Hepatocyte (in vitro differentiated cells): ENCODE data around the gene FBXL17. TPM values are rescaled to one million over a fixed set of nuclear protein-coding genes. Genes with fewer than 3 reads are reported as not detected.

Source experiments
- DNase-seq: peaks from one replicate; pipeline ENCODE4 v3.0.0-alpha.2; 2016; ENCODE audit warnings: low spot score
- H2AFZ ChIP-seq: fragments of 200-600 bp; sonication (generic); 2 replicates; pipeline ENCODE4 v1.6.0; 2016; ENCODE audit warnings: antibody characterized with exemption, mild to moderate bottlenecking
- H3K27ac ChIP-seq: fragments of 200-600 bp; sonication (generic); 2 replicates; pipeline ENCODE4 v1.5.1; 2016; ENCODE audit warnings: mild to moderate bottlenecking
- H3K27me3 ChIP-seq: fragments of 200-600 bp; sonication (generic); 2 replicates; pipeline ENCODE4 v1.6.1; 2016
- H3K36me3 ChIP-seq: fragments of 200-600 bp; sonication (generic); replicated peaks from 2 replicates; pipeline ENCODE4 v1.5.1; 2016; ENCODE audit warnings: low read depth; ENCODE audit not compliant: insufficient read depth
- H3K4me1 ChIP-seq: fragments of 200-600 bp; sonication (generic); 2 replicates; pipeline ENCODE4 v1.5.1; 2016; ENCODE audit warnings: mild to moderate bottlenecking, moderate library complexity; ENCODE audit not compliant: insufficient read depth
- H3K4me2 ChIP-seq: fragments of 200-600 bp; sonication (generic); 2 replicates; pipeline ENCODE4 v1.6.0; 2016
- H3K4me3 ChIP-seq: fragments of 200-600 bp; sonication (generic); 2 replicates; pipeline ENCODE4 v1.5.1; 2016; ENCODE audit warnings: mild to moderate bottlenecking
- H3K79me2 ChIP-seq: fragments of 200-600 bp; sonication (generic); 2 replicates; pipeline ENCODE4 v1.6.0; 2017; ENCODE audit warnings: mild to moderate bottlenecking
- H3K9me2 ChIP-seq: fragments of 200-600 bp; sonication (generic); replicated peaks from 2 replicates; pipeline ENCODE4 v1.6.0; 2017; ENCODE audit warnings: mild to moderate bottlenecking; ENCODE audit not compliant: insufficient read depth
- H3K9me3 ChIP-seq: fragments of 200-600 bp; sonication (generic); 2 replicates; pipeline ENCODE4 v1.5.1; 2016; ENCODE audit warnings: low read depth, mild to moderate bottlenecking
- H4K20me1 ChIP-seq: fragments of 200-600 bp; sonication (generic); 2 replicates; pipeline ENCODE4 v1.6.0; 2016; ENCODE audit warnings: mild to moderate bottlenecking; ENCODE audit not compliant: insufficient read depth, poor library complexity, severe bottlenecking
- EZH2 ChIP-seq: fragments of 200-600 bp; sonication (generic); IDR thresholded peaks from 2 replicates; pipeline ENCODE4 v1.6.1; 2016; ENCODE audit warnings: antibody characterized with exemption, mild to moderate bottlenecking, borderline replicate concordance
- EZH2phosphoT487 ChIP-seq: fragments of 200-600 bp; sonication (generic); IDR thresholded peaks from one replicate; pipeline ENCODE4 v1.6.1; 2018; ENCODE audit warnings: antibody characterized with exemption, mild to moderate bottlenecking, low read depth, moderate library complexity; ENCODE audit not compliant: unreplicated experiment, severe bottlenecking
- WGBS: methylation state at CpG from one replicate; pipeline ENCODE4 v1.1.6; 2016; ENCODE audit warnings: low lambda C conversion rate; ENCODE audit errors: missing lambda C conversion rate; 5-methylcytosine and 5-hydroxymethylcytosine counted together
- polyA plus RNA-seq: library from polyadenylated mRNA; unstranded; fragments of >200 nt; fragmentation: Nextera tagmentation; extraction: Ambion mirVana; gene quantifications from 2 replicates; pipeline ENCODE4 v1.2.1, GENCODE V29; 2016
- total RNA-seq: library from RNA; depleted of rRNA; stranded (reverse); fragments of >200 nt; gene quantifications from 2 replicates; pipeline ENCODE4 v1.2.3, GENCODE V29; 2014
- TF ChIP-seq, protein P1 (sequence below): fragments of 200-600 bp; sonication (generic); IDR thresholded peaks from 2 replicates; pipeline ENCODE4 v1.5.1; 2016; ENCODE audit warnings: antibody characterized with exemption, mild to moderate bottlenecking; ENCODE audit not compliant: poor library complexity

Gene FBXL17
- total and polyA plus RNA-seq, 2 experiments from 2014 or later, result 12.5 to 18.2 TPM

DNA sequence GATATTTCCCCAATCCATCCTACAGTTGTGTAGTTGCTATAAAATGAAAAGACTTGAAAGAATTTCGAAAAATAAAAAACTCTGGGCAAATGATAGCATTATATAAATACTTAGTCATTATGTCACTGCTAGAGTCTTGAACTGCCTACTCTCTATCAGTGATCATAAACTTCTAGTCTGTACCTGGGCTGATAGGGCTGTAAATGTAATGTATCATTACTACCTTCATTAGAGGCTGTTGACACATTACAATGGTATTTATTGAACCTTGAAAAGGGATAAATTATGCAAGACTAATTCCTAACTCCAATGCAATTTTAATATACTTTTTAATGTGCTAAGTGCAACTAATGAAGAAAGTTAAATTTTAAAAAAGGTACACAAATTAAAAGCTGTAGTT lies 497.0 kb downstream of the FBXL17 start:
- Histone ChIP-seq H3K9me2 (no peaks in the 10 kb centered on the region), H2AFZ (no peak overlapping the region), H4K20me1 (no peaks in the 10 kb centered on the region), H3K4me2 (no peak overlapping the region), H3K79me2 (no peaks in the 10 kb centered on the region), H3K27ac (no peak overlapping the region), H3K4me1 (peaks cover 17% of the 10 kb centered on the region), H3K27me3 (no peaks in the 10 kb centered on the region), H3K9me3 (no peaks in the 10 kb centered on the region), H3K4me3 (no peak overlapping the region), H3K36me3 (no peaks in the 10 kb centered on the region)
- 76% methylated on average over 1 of the region's 1 CpG for whole genome bisulfite sequencing
- no peak for DNase-seq
- TF ChIP-seq, protein P1, sequence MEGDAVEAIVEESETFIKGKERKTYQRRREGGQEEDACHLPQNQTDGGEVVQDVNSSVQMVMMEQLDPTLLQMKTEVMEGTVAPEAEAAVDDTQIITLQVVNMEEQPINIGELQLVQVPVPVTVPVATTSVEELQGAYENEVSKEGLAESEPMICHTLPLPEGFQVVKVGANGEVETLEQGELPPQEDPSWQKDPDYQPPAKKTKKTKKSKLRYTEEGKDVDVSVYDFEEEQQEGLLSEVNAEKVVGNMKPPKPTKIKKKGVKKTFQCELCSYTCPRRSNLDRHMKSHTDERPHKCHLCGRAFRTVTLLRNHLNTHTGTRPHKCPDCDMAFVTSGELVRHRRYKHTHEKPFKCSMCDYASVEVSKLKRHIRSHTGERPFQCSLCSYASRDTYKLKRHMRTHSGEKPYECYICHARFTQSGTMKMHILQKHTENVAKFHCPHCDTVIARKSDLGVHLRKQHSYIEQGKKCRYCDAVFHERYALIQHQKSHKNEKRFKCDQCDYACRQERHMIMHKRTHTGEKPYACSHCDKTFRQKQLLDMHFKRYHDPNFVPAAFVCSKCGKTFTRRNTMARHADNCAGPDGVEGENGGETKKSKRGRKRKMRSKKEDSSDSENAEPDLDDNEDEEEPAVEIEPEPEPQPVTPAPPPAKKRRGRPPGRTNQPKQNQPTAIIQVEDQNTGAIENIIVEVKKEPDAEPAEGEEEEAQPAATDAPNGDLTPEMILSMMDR, result no peak
- no peak for TF ChIP-seq EZH2
- TF ChIP-seq EZH2phosphoT487, result no peak

DNA sequence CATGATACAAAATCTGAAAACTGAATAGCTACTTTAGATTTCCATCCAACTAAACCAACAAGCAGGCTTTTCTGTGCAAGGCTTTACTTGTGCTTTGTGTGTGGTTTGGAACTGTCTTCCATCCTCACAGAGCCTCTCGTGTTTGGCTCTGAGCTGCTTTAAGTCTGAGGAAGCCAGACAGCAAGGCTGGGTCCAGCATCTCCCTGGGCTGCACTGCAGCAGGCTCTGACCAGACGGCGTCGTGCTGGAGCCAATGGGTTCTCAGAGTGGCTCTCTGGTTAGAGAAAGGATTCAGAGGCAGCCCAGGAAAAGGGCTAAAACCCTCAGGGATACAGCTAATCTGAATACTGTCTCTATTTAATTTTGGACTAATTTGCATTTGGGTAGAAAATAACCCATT lies 503.2 kb downstream of the FBXL17 start:
- no peak for DNase-seq
- 50% methylated on average over 4 of the region's 4 CpGs for WGBS
- no peaks in the 10 kb centered on the region for H3K27me3 ChIP-seq
- no peak overlapping the region for H2AFZ ChIP-seq
- H3K9me2 ChIP-seq, result no peaks in the 10 kb centered on the region
- no peaks in the 10 kb centered on the region for H3K9me3 ChIP-seq
- TF ChIP-seq, protein P1, result no peak
- TF ChIP-seq EZH2 (no peak), EZH2phosphoT487 (no peak)
- peaks cover 12% of the 10 kb centered on the region for H3K4me1 ChIP-seq
- H4K20me1 ChIP-seq, result no peaks in the 10 kb centered on the region
- H3K79me2 ChIP-seq, result no peaks in the 10 kb centered on the region
- H3K36me3 ChIP-seq, result no peaks in the 10 kb centered on the region
- H3K4me2 ChIP-seq, result no peak overlapping the region
- H3K27ac ChIP-seq, result no peak overlapping the region
- no peak overlapping the region for H3K4me3 ChIP-seq

GRCh38 chr5:107876906-107877305 lies 505.0 kb downstream of the FBXL17 start:
- TF ChIP-seq, protein P1, result no peak
- TF ChIP-seq EZH2phosphoT487 (no peak), EZH2 (no peak)
- Histone ChIP-seq H4K20me1 (no peaks in the 10 kb centered on the region), H3K4me1 (peaks cover 8% of the 10 kb centered on the region), H3K27ac (no peak overlapping the region), H3K4me3 (no peak overlapping the region), H3K36me3 (no peaks in the 10 kb centered on the region), H2AFZ (no peak overlapping the region), H3K9me3 (no peaks in the 10 kb centered on the region), H3K9me2 (no peaks in the 10 kb centered on the region), H3K79me2 (no peaks in the 10 kb centered on the region), H3K27me3 (no peaks in the 10 kb centered on the region), H3K4me2 (no peak overlapping the region)
- no peak for DNase-seq
- WGBS, result 33% methylated on average over 6 of the region's 6 CpGs

GRCh38 chr5:107876261-107876660 lies 505.6 kb downstream of the FBXL17 start:
- Histone ChIP-seq H3K4me3 (no peak overlapping the region), H3K4me1 (peaks cover 8% of the 10 kb centered on the region), H3K36me3 (no peaks in the 10 kb centered on the region), H3K9me3 (no peaks in the 10 kb centered on the region), H3K27ac (no peak overlapping the region), H3K79me2 (no peaks in the 10 kb centered on the region), H3K9me2 (no peaks in the 10 kb centered on the region), H4K20me1 (no peaks in the 10 kb centered on the region), H3K27me3 (no peaks in the 10 kb centered on the region), H2AFZ (no peak overlapping the region), H3K4me2 (no peak overlapping the region)
- no peak for TF ChIP-seq EZH2phosphoT487
- TF ChIP-seq EZH2, result no peak
- TF ChIP-seq, protein P1, result no peak
- WGBS, result 58% methylated on average over 7 of the region's 7 CpGs
- no peak for DNase-seq
